ENCODE results near the gene DCX. TPM values are rescaled to one million over a fixed set of nuclear protein-coding genes. Genes with fewer than 3 reads are reported as not detected.
A peak's percentile ranks its signal among the peaks of the same experiment; 100 is the strongest.

DCX gene
- total and polyA plus RNA-seq, 2 experiments from 2014 or later = 0.34 to 1.2 TPM

DNA sequence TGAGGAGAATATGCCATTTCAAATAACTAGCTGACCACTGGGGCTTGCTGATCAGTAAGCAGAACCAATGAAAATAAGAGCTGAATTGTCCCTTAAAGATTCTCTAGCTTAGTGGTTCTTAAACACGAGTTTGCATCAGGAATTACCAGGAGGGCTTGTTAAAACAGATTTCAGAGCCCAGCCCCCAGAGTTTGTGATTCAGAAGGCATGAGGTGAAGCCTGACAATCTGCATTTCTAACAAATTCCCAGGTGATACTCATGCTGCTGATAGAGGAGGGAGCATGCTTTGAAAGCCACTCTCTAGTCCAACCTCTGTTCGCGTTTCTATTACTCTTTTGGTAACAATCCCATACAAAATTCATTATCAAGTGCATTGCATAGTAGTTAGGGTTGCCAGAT is 35.5 kb downstream of the DCX start:
- 46% methylated on average over 3 of the region's 3 CpGs for WGBS (ENCODE audit: low lambda C conversion rate, missing lambda C conversion rate)
- TF ChIP-seq, protein P1, sequence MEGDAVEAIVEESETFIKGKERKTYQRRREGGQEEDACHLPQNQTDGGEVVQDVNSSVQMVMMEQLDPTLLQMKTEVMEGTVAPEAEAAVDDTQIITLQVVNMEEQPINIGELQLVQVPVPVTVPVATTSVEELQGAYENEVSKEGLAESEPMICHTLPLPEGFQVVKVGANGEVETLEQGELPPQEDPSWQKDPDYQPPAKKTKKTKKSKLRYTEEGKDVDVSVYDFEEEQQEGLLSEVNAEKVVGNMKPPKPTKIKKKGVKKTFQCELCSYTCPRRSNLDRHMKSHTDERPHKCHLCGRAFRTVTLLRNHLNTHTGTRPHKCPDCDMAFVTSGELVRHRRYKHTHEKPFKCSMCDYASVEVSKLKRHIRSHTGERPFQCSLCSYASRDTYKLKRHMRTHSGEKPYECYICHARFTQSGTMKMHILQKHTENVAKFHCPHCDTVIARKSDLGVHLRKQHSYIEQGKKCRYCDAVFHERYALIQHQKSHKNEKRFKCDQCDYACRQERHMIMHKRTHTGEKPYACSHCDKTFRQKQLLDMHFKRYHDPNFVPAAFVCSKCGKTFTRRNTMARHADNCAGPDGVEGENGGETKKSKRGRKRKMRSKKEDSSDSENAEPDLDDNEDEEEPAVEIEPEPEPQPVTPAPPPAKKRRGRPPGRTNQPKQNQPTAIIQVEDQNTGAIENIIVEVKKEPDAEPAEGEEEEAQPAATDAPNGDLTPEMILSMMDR (IDR thresholded peaks at IDR 0.05; ENCODE audit: poor library complexity) = no peak
- no peak for TF ChIP-seq EZH2 (IDR thresholded peaks at IDR 0.05; ENCODE audit: borderline replicate concordance)
- no peak for TF ChIP-seq EZH2phosphoT487 (IDR thresholded peaks at IDR 0.05; ENCODE audit: low read depth, severe bottlenecking, unreplicated experiment)
- H2AFZ ChIP-seq = no peak overlapping the region
- H3K36me3 ChIP-seq (replicated peaks; ENCODE audit: insufficient read depth, low read depth) = no peaks in the 10 kb centered on the region
- DNase-seq (ENCODE audit: low spot score) = no peak
- no peaks in the 10 kb centered on the region for H3K4me1 ChIP-seq (ENCODE audit: insufficient read depth)
- H3K27ac ChIP-seq = no peak overlapping the region
- H3K9me2 ChIP-seq (replicated peaks; ENCODE audit: insufficient read depth) = no peaks in the 10 kb centered on the region
- no peaks in the 10 kb centered on the region for H3K9me3 ChIP-seq (ENCODE audit: low read depth)
- no peaks in the 10 kb centered on the region for H3K27me3 ChIP-seq
- no peaks in the 10 kb centered on the region for H3K79me2 ChIP-seq
- H3K4me3 ChIP-seq = no peak overlapping the region
- H4K20me1 ChIP-seq (ENCODE audit: insufficient read depth, poor library complexity, severe bottlenecking) = no peaks in the 10 kb centered on the region
- no peak overlapping the region for H3K4me2 ChIP-seq

DNA sequence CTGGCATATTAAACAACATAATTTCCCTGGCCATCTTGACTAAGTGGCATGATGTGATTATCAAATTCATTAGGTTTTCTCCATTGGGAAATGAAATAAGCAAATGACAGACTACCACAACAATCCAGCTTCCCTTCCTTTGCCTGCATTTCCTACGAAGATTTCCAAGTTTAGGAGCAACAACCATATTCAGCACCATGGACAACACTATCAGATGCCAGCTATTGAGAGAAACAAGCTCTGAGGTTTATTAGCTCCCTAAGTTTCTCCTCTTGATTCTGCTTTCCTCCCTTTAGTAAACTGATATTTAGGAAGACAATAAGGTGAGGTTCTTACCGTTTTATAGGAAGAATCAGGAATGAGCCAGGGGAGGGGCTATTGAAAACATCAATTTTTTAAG is 36.2 kb downstream of the DCX start:
- Histone ChIP-seq H3K9me3 (ENCODE audit: low read depth) (no peaks in the 10 kb centered on the region), H3K27ac (no peak overlapping the region), H3K4me3 (no peak overlapping the region), H2AFZ (no peak overlapping the region), H3K27me3 (no peaks in the 10 kb centered on the region), H3K4me1 (ENCODE audit: insufficient read depth) (no peaks in the 10 kb centered on the region), H3K4me2 (no peak overlapping the region), H4K20me1 (ENCODE audit: insufficient read depth, poor library complexity, severe bottlenecking) (no peaks in the 10 kb centered on the region), H3K79me2 (no peaks in the 10 kb centered on the region), H3K9me2 (replicated peaks; ENCODE audit: insufficient read depth) (no peaks in the 10 kb centered on the region), H3K36me3 (replicated peaks; ENCODE audit: insufficient read depth, low read depth) (no peaks in the 10 kb centered on the region)
- DNase-seq (ENCODE audit: low spot score) = peak; percentile 41
- WGBS (ENCODE audit: low lambda C conversion rate, missing lambda C conversion rate) = 39% methylated on average over 2 of the region's 2 CpGs
- TF ChIP-seq, protein P1 (IDR thresholded peaks at IDR 0.05; ENCODE audit: poor library complexity) = no peak
- no peak for TF ChIP-seq EZH2phosphoT487 (IDR thresholded peaks at IDR 0.05; ENCODE audit: low read depth, severe bottlenecking, unreplicated experiment)
- TF ChIP-seq EZH2 (IDR thresholded peaks at IDR 0.05; ENCODE audit: borderline replicate concordance) = no peak

DNA sequence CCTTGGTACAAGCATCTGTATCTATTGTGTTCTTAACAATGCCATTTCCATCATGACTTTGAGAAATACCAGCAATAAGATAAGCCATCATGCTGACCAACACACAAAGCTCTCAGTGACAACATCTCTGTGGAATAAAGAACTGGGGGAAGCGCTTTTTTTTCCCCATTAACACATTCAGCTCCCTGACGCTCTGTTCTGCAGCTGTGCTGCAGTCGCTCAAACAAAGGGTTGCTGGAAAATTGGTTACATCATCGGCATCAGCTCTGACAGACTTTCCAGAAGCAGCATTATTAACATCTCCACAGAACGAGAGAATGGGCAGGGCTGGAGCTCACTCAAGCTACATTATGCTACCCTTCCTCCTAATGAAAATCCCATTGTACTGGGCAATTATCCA is 39.9 kb downstream of the DCX start:
- no peak overlapping the region for H3K4me3 ChIP-seq
- TF ChIP-seq EZH2 (IDR thresholded peaks at IDR 0.05; ENCODE audit: borderline replicate concordance) (no peak), EZH2phosphoT487 (IDR thresholded peaks at IDR 0.05; ENCODE audit: low read depth, severe bottlenecking, unreplicated experiment) (no peak)
- TF ChIP-seq, protein P1 (IDR thresholded peaks at IDR 0.05; ENCODE audit: poor library complexity) = no peak
- H3K9me3 ChIP-seq (ENCODE audit: low read depth) = no peaks in the 10 kb centered on the region
- no peak overlapping the region for H3K27ac ChIP-seq
- no peaks in the 10 kb centered on the region for H3K79me2 ChIP-seq
- H3K4me2 ChIP-seq = no peak overlapping the region
- H2AFZ ChIP-seq = no peak overlapping the region
- H4K20me1 ChIP-seq (ENCODE audit: insufficient read depth, poor library complexity, severe bottlenecking) = no peaks in the 10 kb centered on the region
- DNase-seq (ENCODE audit: low spot score) = no peak
- H3K9me2 ChIP-seq (replicated peaks; ENCODE audit: insufficient read depth) = no peaks in the 10 kb centered on the region
- H3K27me3 ChIP-seq = no peaks in the 10 kb centered on the region
- 65% methylated on average over 5 of the region's 5 CpGs for WGBS (ENCODE audit: low lambda C conversion rate, missing lambda C conversion rate)
- no peaks in the 10 kb centered on the region for H3K4me1 ChIP-seq (ENCODE audit: insufficient read depth)
- no peaks in the 10 kb centered on the region for H3K36me3 ChIP-seq (replicated peaks; ENCODE audit: insufficient read depth, low read depth)

Measured in hepatocyte (in vitro differentiated cells).